Measurements from ENCODE around the gene SAMD3.
"Not testable (repeated sequence)": the region's sequence is repeated elsewhere in the genome, so short reads cannot be mapped to it uniquely, and the experiment has no call there.

The SAMD3 gene

GRCh38 chr6:130203370-130203769 is 19.4 kb downstream of the SAMD3 start:
- Histone ChIP-seq H3K9me3 (ENCODE audit: control insufficient read depth, insufficient read depth, low read length) (no peaks in the 10 kb centered on the region), H3K4me2 (ENCODE audit: low read length) (no peak overlapping the region), H3K27me3 (ENCODE audit: control insufficient read depth, low read length) (no peaks in the 10 kb centered on the region), H3K9me2 (replicated peaks; ENCODE audit: control insufficient read depth, low read length) (no peaks in the 10 kb centered on the region), H3K36me3 (ENCODE audit: control insufficient read depth, low read length) (no peaks in the 10 kb centered on the region), H3F3A (ENCODE audit: control insufficient read depth, insufficient read depth) (no peaks in the 10 kb centered on the region), H4K20me1 (ENCODE audit: control insufficient read depth, insufficient read depth, low read depth, low read length) (no peaks in the 10 kb centered on the region), H3K27ac (ENCODE audit: low read depth, low read length) (no peak overlapping the region), H3K4me3 (ENCODE audit: low read length) (no peak overlapping the region), H3K79me2 (ENCODE audit: control insufficient read depth, low read length) (no peaks in the 10 kb centered on the region), H3K4me1 (ENCODE audit: control insufficient read depth, low read length) (peaks cover 10% of the 10 kb centered on the region)
- TF ChIP-seq EZH2phosphoT487 (IDR thresholded peaks at IDR 0.05; ENCODE audit: borderline replicate concordance, low read length), result no peak
- no peak for TF ChIP-seq CTCF (IDR thresholded peaks at IDR 0.05; ENCODE audit: low read depth, low read length, poor library complexity, severe bottlenecking)

- Histone ChIP-seq H3K9me2 (replicated peaks; ENCODE audit: control insufficient read depth, low read length) (no peaks in the 10 kb centered on the region), H3K9me3 (ENCODE audit: control insufficient read depth, insufficient read depth, low read length) (no peaks in the 10 kb centered on the region)
Measured at GRCh38 chr6:130202782-130203181, 20.0 kb downstream of the SAMD3 start.

GRCh38 chr6:130200020-130200419 is 22.7 kb downstream of the SAMD3 start:
- TF ChIP-seq EZH2phosphoT487 (IDR thresholded peaks at IDR 0.05; ENCODE audit: borderline replicate concordance, low read length) (no peak), CTCF (IDR thresholded peaks at IDR 0.05; ENCODE audit: low read depth, low read length, poor library complexity, severe bottlenecking) (no peak)
- Histone ChIP-seq H3K4me1 (ENCODE audit: control insufficient read depth, low read length) (peaks cover 10% of the 10 kb centered on the region), H3K79me2 (ENCODE audit: control insufficient read depth, low read length) (no peaks in the 10 kb centered on the region), H3K9me3 (ENCODE audit: control insufficient read depth, insufficient read depth, low read length) (no peaks in the 10 kb centered on the region), H3K9me2 (replicated peaks; ENCODE audit: control insufficient read depth, low read length) (no peaks in the 10 kb centered on the region), H3K27me3 (ENCODE audit: control insufficient read depth, low read length) (no peaks in the 10 kb centered on the region), H3F3A (ENCODE audit: control insufficient read depth, insufficient read depth) (no peaks in the 10 kb centered on the region), H4K20me1 (ENCODE audit: control insufficient read depth, insufficient read depth, low read depth, low read length) (no peaks in the 10 kb centered on the region), H3K4me3 (ENCODE audit: low read length) (no peak overlapping the region), H3K36me3 (ENCODE audit: control insufficient read depth, low read length) (no peaks in the 10 kb centered on the region), H3K27ac (ENCODE audit: low read depth, low read length) (no peak overlapping the region), H3K4me2 (ENCODE audit: low read length) (no peak overlapping the region)

More at GRCh38 chr6:130202782-130203181, 20.0 kb downstream of the SAMD3 start:
- H3K4me1 ChIP-seq (ENCODE audit: control insufficient read depth, low read length), result peaks cover 10% of the 10 kb centered on the region
- no peaks in the 10 kb centered on the region for H3K79me2 ChIP-seq (ENCODE audit: control insufficient read depth, low read length)
- H3K4me3 ChIP-seq (ENCODE audit: low read length), result no peak overlapping the region
- no peak for TF ChIP-seq EZH2phosphoT487 (IDR thresholded peaks at IDR 0.05; ENCODE audit: borderline replicate concordance, low read length)
- no peaks in the 10 kb centered on the region for H3F3A ChIP-seq (ENCODE audit: control insufficient read depth, insufficient read depth)
- no peak overlapping the region for H3K4me2 ChIP-seq (ENCODE audit: low read length)
- H3K36me3 ChIP-seq (ENCODE audit: control insufficient read depth, low read length), result no peaks in the 10 kb centered on the region
- H3K27me3 ChIP-seq (ENCODE audit: control insufficient read depth, low read length), result no peaks in the 10 kb centered on the region
- H4K20me1 ChIP-seq (ENCODE audit: control insufficient read depth, insufficient read depth, low read depth, low read length), result no peaks in the 10 kb centered on the region
- H3K27ac ChIP-seq (ENCODE audit: low read depth, low read length), result no peak overlapping the region

GRCh38 chr6:130198483-130199035 is 24.2 kb downstream of the SAMD3 start:
- no peak overlapping the region for H3K27ac ChIP-seq (ENCODE audit: low read depth, low read length)
- H3K4me1 ChIP-seq (ENCODE audit: control insufficient read depth, low read length), result peaks cover 2% of the 10 kb centered on the region
- no peak overlapping the region for H3K4me3 ChIP-seq (ENCODE audit: low read length)
- no peaks in the 10 kb centered on the region for H3K9me2 ChIP-seq (replicated peaks; ENCODE audit: control insufficient read depth, low read length)
- no peaks in the 10 kb centered on the region for H3F3A ChIP-seq (ENCODE audit: control insufficient read depth, insufficient read depth)
- H3K36me3 ChIP-seq (ENCODE audit: control insufficient read depth, low read length), result no peaks in the 10 kb centered on the region
- TF ChIP-seq CTCF (IDR thresholded peaks at IDR 0.05; ENCODE audit: low read depth, low read length, poor library complexity, severe bottlenecking) (no peak), EZH2phosphoT487 (IDR thresholded peaks at IDR 0.05; ENCODE audit: borderline replicate concordance, low read length) (no peak)
- no peaks in the 10 kb centered on the region for H3K27me3 ChIP-seq (ENCODE audit: control insufficient read depth, low read length)
- no peaks in the 10 kb centered on the region for H3K9me3 ChIP-seq (ENCODE audit: control insufficient read depth, insufficient read depth, low read length)
- no peak overlapping the region for H3K4me2 ChIP-seq (ENCODE audit: low read length)
- H4K20me1 ChIP-seq (ENCODE audit: control insufficient read depth, insufficient read depth, low read depth, low read length), result no peaks in the 10 kb centered on the region
- H3K79me2 ChIP-seq (ENCODE audit: control insufficient read depth, low read length), result no peaks in the 10 kb centered on the region

GRCh38 chr6:130197816-130198482 is 24.8 kb downstream of the SAMD3 start:
- not testable (repeated sequence) for H3F3A ChIP-seq (ENCODE audit: control insufficient read depth, insufficient read depth); H3K27me3 ChIP-seq (ENCODE audit: control insufficient read depth, low read length); H4K20me1 ChIP-seq (ENCODE audit: control insufficient read depth, insufficient read depth, low read depth, low read length); H3K79me2 ChIP-seq (ENCODE audit: control insufficient read depth, low read length); H3K4me3 ChIP-seq (ENCODE audit: low read length); H3K4me1 ChIP-seq (ENCODE audit: control insufficient read depth, low read length); H3K9me3 ChIP-seq (ENCODE audit: control insufficient read depth, insufficient read depth, low read length); H3K4me2 ChIP-seq (ENCODE audit: low read length); H3K27ac ChIP-seq (ENCODE audit: low read depth, low read length); H3K36me3 ChIP-seq (ENCODE audit: control insufficient read depth, low read length); H3K9me2 ChIP-seq (replicated peaks; ENCODE audit: control insufficient read depth, low read length)
